Tibial nerve (tissue), 4 donors: ENCODE data around the gene RUNDC1. TPM values are rescaled to one million over a fixed set of nuclear protein-coding genes. Genes with fewer than 3 reads are reported as not detected.
A peak's percentile ranks its signal among the peaks of the same experiment; 100 is the strongest.

ENCODE experiments used
- DNase-seq, 2 donors: peaks; one replicate each; pipeline ENCODE4 v3.0.0-alpha.2; 2019; ENCODE audit warnings: low spot score in 2 of 2
- H3K27ac ChIP-seq, 4 donors: fragments of 200-600 bp; sonication (generic) in 3 of 4; one replicate each; pipeline ENCODE4 v1.5.1; 2017 to 2019; ENCODE audit warnings: mild to moderate bottlenecking in 1 of 4
- H3K27me3 ChIP-seq, 2 donors: fragments of 200-600 bp; sonication (generic) in 1 of 2; one replicate each; pipeline versions ENCODE4 v1.5.1 to v1.6.0; 2017 to 2019
- H3K36me3 ChIP-seq, 3 donors: fragments of 200-600 bp; sonication (generic); one replicate each; pipeline ENCODE4 v1.5.1; 2018 to 2019
- H3K4me1 ChIP-seq, 4 donors: fragments of 200-600 bp; sonication (generic) in 3 of 4; one replicate each; pipeline ENCODE4 v1.5.1; 2017 to 2019
- H3K4me3 ChIP-seq, 4 donors: fragments of 200-600 bp; sonication (generic) in 3 of 4; one replicate each; pipeline ENCODE4 v1.5.1; 2017 to 2019; ENCODE audit warnings: mild to moderate bottlenecking in 1 of 4, moderate library complexity in 1 of 4
- H3K9me3 ChIP-seq, 4 donors: fragments of 200-600 bp; sonication (generic) in 3 of 4; one replicate each; pipeline ENCODE4 v1.5.1; 2017 to 2019
- EP300 ChIP-seq, 2 donors: sonication (generic); formaldehyde crosslinking; IDR thresholded peaks; one replicate each; pipeline ENCODE4 v1.6.1; 2017; ENCODE audit warnings: antibody characterized with exemption in 2 of 2, mild to moderate bottlenecking in 1 of 2
- POLR2A ChIP-seq, 2 donors: fragments of 450-650 bp; IDR thresholded peaks; one replicate each; pipeline ENCODE4 v1.6.1; 2017; ENCODE audit warnings: antibody characterized with exemption in 2 of 2, mild to moderate bottlenecking in 2 of 2, moderate library complexity in 2 of 2
- WGBS, 2 donors: methylation state at CpG; one replicate each; pipeline ENCODE4 v1.1.5; 2018; 5-methylcytosine and 5-hydroxymethylcytosine counted together
- total RNA-seq, 4 donors: library from RNA; depleted of rRNA; stranded (reverse); fragments of >200 nt; gene quantifications; one replicate each; pipeline ENCODE4 v1.1.0, GENCODE V29; 2016
- TF ChIP-seq, protein P1 (sequence below), 5 experiments: fragments of 200-600 bp in 3 of 5; fragments of 450-650 bp in 2 of 5; sonication (generic) in 3 of 5; IDR thresholded peaks; one replicate each; pipeline ENCODE4 v1.5.1; 2016 to 2019; ENCODE audit warnings: antibody characterized with exemption in 5 of 5, mild to moderate bottlenecking in 3 of 5, moderate library complexity in 2 of 5

The RUNDC1 gene
- total RNA-seq, 4 donors from 2014 or later = 10.7 to 15.6 (median 12.9) TPM

DNA sequence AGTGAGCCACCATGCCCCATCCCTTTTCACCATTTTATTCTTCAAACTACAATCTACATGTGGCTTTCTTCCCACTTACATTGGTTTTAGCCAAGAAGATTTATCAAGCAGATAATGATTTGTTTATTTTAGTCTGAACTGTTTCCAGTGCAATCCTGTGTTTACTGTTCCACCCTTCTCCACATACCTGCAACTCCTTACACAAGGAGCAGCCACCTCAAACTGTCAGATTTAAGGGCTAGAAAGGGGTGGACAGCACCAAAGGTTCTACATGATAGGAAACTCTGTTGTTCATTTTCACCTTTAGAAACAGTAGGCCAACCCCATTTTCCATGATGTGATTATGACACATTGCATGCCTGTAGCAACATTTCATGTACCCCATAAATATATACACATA, 1.9 kb downstream of the RUNDC1 start:
- no peak for DNase-seq
- no peak for TF ChIP-seq EP300 (IDR thresholded peaks at IDR 0.05)
- TF ChIP-seq, protein P1, sequence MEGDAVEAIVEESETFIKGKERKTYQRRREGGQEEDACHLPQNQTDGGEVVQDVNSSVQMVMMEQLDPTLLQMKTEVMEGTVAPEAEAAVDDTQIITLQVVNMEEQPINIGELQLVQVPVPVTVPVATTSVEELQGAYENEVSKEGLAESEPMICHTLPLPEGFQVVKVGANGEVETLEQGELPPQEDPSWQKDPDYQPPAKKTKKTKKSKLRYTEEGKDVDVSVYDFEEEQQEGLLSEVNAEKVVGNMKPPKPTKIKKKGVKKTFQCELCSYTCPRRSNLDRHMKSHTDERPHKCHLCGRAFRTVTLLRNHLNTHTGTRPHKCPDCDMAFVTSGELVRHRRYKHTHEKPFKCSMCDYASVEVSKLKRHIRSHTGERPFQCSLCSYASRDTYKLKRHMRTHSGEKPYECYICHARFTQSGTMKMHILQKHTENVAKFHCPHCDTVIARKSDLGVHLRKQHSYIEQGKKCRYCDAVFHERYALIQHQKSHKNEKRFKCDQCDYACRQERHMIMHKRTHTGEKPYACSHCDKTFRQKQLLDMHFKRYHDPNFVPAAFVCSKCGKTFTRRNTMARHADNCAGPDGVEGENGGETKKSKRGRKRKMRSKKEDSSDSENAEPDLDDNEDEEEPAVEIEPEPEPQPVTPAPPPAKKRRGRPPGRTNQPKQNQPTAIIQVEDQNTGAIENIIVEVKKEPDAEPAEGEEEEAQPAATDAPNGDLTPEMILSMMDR (IDR thresholded peaks at IDR 0.05) = no peak
- TF ChIP-seq POLR2A (IDR thresholded peaks at IDR 0.05) = no peak
- peaks cover 0 to 28% (median 17%) of the 10 kb centered on the region in 4 donors for H3K4me1 ChIP-seq
- H3K9me3 ChIP-seq = no peaks in the 10 kb centered on the region
- peaks cover 0 to 15% (median 2%) of the 10 kb centered on the region in 3 donors for H3K36me3 ChIP-seq
- H3K4me3 ChIP-seq = no peak overlapping the region
- H3K27ac ChIP-seq = no peak overlapping the region
- H3K27me3 ChIP-seq = no peaks in the 10 kb centered on the region

GRCh38 chr17:42985225-42985624, 4.9 kb downstream of the RUNDC1 start:
- no peak for TF ChIP-seq EP300 (IDR thresholded peaks at IDR 0.05)
- TF ChIP-seq, protein P1 (IDR thresholded peaks at IDR 0.05) = no peak
- no peak for TF ChIP-seq POLR2A (IDR thresholded peaks at IDR 0.05)
- Histone ChIP-seq H3K36me3 (peaks cover 5 to 44% (median 20%) of the 10 kb centered on the region in 3 donors), H3K4me1 (peaks cover 0 to 19% (median 14%) of the 10 kb centered on the region in 4 donors), H3K9me3 (no peaks in the 10 kb centered on the region), H3K4me3 (no peak overlapping the region), H3K27me3 (no peaks in the 10 kb centered on the region), H3K27ac (peak overlapping the region in 1 of 4 donors; percentile 24)
- DNase-seq = no peak
- 0 to 53% methylated on average over 1 of the region's 1 CpG for WGBS, 2 donors

DNA sequence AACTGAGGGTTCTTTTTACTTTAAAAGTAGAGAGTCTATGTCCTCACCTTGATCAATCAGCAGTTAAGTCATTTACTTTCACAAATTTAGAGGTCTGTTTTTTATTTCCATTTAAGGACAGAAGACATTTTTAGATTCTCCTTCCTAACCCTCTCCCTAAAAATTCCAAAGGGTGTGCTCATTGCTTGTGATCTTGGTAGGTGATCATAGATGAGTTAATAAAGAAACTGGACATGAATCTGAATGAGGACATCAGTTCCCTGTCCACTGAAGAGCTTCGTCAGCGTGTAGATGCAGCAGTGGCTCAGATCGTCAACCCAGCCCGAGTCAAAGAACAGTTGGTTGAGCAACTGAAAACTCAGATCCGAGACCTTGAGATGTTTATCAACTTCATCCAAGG, 8.8 kb downstream of the RUNDC1 start:
- 96% methylated on average over 5 of the region's 5 CpGs for WGBS, 2 donors
- Histone ChIP-seq H3K27ac (no peak overlapping the region), H3K9me3 (no peaks in the 10 kb centered on the region), H3K27me3 (no peaks in the 10 kb centered on the region), H3K36me3 (peaks cover 7 to 81% (median 33%) of the 10 kb centered on the region in 3 donors), H3K4me1 (peaks cover 0 to 3% (median 0%) of the 10 kb centered on the region in 4 donors), H3K4me3 (no peak overlapping the region)
- TF ChIP-seq, protein P1 (IDR thresholded peaks at IDR 0.05) = no peak
- TF ChIP-seq POLR2A (IDR thresholded peaks at IDR 0.05) (no peak), EP300 (IDR thresholded peaks at IDR 0.05) (no peak)
- DNase-seq = no peak

GRCh38 chr17:42989726-42990652, 9.6 kb downstream of the RUNDC1 start:
- Histone ChIP-seq H3K27ac (no peak overlapping the region), H3K4me1 (peaks cover 0 to 3% (median 0%) of the 10 kb centered on the region in 4 donors), H3K36me3 (peaks cover 7 to 84% (median 33%) of the 10 kb centered on the region in 3 donors), H3K4me3 (no peak overlapping the region), H3K9me3 (no peaks in the 10 kb centered on the region), H3K27me3 (no peaks in the 10 kb centered on the region)
- TF ChIP-seq, protein P1 (IDR thresholded peaks at IDR 0.05) = no peak
- TF ChIP-seq EP300 (IDR thresholded peaks at IDR 0.05) = no peak
- no peak for TF ChIP-seq POLR2A (IDR thresholded peaks at IDR 0.05)
- WGBS, 2 donors = 85 to 88% methylated on average over 6 of the region's 6 CpGs
- DNase-seq = no peak

DNA sequence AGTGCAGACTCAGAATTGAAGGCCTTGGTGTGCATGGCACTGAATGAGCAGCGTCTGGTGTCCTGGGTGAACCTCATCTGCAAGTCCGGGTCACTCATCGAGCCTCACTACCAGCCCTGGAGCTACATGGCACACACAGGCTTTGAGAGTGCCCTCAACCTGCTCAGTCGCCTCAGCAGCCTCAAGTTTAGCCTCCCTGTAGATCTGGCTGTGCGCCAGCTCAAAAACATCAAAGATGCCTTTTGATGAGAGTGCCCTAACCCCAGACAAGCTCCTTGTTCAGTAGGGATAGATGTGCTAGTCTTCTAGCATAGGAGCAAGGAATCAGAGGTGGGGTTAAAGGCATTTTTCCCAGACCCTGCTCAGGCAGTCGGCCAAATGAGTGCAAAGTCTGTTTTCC, 11.1 kb downstream of the RUNDC1 start:
- H3K27ac ChIP-seq = no peak overlapping the region
- H3K36me3 ChIP-seq = peaks cover 7 to 78% (median 33%) of the 10 kb centered on the region in 3 donors
- WGBS, 2 donors = 98 to 99% methylated on average over 6 of the region's 6 CpGs

More for the DNA sequence above, 11.1 kb downstream of the RUNDC1 start:
- Histone ChIP-seq H3K4me1 (peaks cover 0 to 3% (median 0%) of the 10 kb centered on the region in 4 donors), H3K9me3 (no peaks in the 10 kb centered on the region), H3K27me3 (no peaks in the 10 kb centered on the region), H3K4me3 (no peak overlapping the region)
- DNase-seq = no peak
- no peak for TF ChIP-seq POLR2A (IDR thresholded peaks at IDR 0.05)
- TF ChIP-seq EP300 (IDR thresholded peaks at IDR 0.05) = no peak
- TF ChIP-seq, protein P1 (IDR thresholded peaks at IDR 0.05) = no peak
